H9 (cell line): Measurements from ENCODE around the gene COX8C. TPM values are rescaled to one million over a fixed set of nuclear protein-coding genes. Genes with fewer than 3 reads are reported as not detected.

Source experiments
- DNase-seq: peaks from one replicate; pipeline ENCODE4 v3.0.0-alpha.2; 2017
- H2AFZ ChIP-seq: one replicate; pipeline ENCODE4 v1.6.1; 2013; ENCODE audit warnings: mild to moderate bottlenecking, low read length, control low read depth, moderate library complexity
- H2AK5ac ChIP-seq: 2 replicates; pipeline ENCODE4 v1.6.1; 2013; ENCODE audit warnings: low read length, control low read depth, mixed read lengths; ENCODE audit not compliant: insufficient read length
- H2BK120ac ChIP-seq: one replicate; pipeline ENCODE4 v1.6.1; 2013; ENCODE audit warnings: low read depth, mild to moderate bottlenecking, low read length, control low read depth, inconsistent platforms; ENCODE audit not compliant: poor library complexity, severe bottlenecking
- H2BK12ac ChIP-seq: 2 replicates; pipeline ENCODE4 v1.6.1; 2013; ENCODE audit warnings: low read length, control low read depth, mixed read lengths, low read depth; ENCODE audit not compliant: insufficient read length
- H2BK15ac ChIP-seq: 2 replicates; pipeline ENCODE4 v1.6.1; 2013; ENCODE audit warnings: low read depth, low read length, control low read depth
- H2BK20ac ChIP-seq: one replicate; pipeline ENCODE4 v1.6.1; 2013; ENCODE audit warnings: low read depth, mild to moderate bottlenecking, low read length, control low read depth, inconsistent platforms; ENCODE audit not compliant: poor library complexity, severe bottlenecking
- H2BK5ac ChIP-seq: 2 replicates; pipeline ENCODE4 v1.6.1; 2013; ENCODE audit warnings: low read length, control low read depth, mixed read lengths; ENCODE audit not compliant: insufficient read length
- H3K14ac ChIP-seq: 2 replicates; pipeline ENCODE4 v1.6.1; 2013; ENCODE audit warnings: low read length, control low read depth; ENCODE audit not compliant: insufficient read depth
- H3K18ac ChIP-seq: 2 replicates; pipeline ENCODE4 v1.6.1; 2013; ENCODE audit warnings: low read depth, mild to moderate bottlenecking, mixed read lengths, low read length, control low read depth; ENCODE audit not compliant: insufficient read length
- H3K23ac ChIP-seq: 2 replicates; pipeline ENCODE4 v1.6.1; 2013; ENCODE audit warnings: low read length, control low read depth, mixed read lengths, low read depth; ENCODE audit not compliant: insufficient read length
- H3K23me2 ChIP-seq: 2 replicates; pipeline ENCODE4 v1.6.1; 2013; ENCODE audit warnings: low read depth, mild to moderate bottlenecking, mixed read lengths, low read length, control low read depth; ENCODE audit not compliant: insufficient read length, poor library complexity, severe bottlenecking
- H3K27ac ChIP-seq: 2 replicates; pipeline ENCODE4 v1.5.1; 2013; ENCODE audit warnings: low read length, control low read depth, mixed read lengths, low read depth; ENCODE audit not compliant: insufficient read length
- H3K27me3 ChIP-seq: 2 replicates; pipeline ENCODE4 v1.6.1; 2013; ENCODE audit warnings: low read length, control low read depth, inconsistent platforms; ENCODE audit not compliant: insufficient read depth
- H3K4ac ChIP-seq: 2 replicates; pipeline ENCODE4 v1.6.1; 2013; ENCODE audit warnings: low read depth, mild to moderate bottlenecking, control low read depth, inconsistent platforms, low read length, moderate library complexity
- H3K4me1 ChIP-seq: 2 replicates; pipeline ENCODE4 v1.6.1; 2013; ENCODE audit warnings: low read length, control low read depth, inconsistent platforms; ENCODE audit not compliant: insufficient read depth
- H3K4me2 ChIP-seq: 2 replicates; pipeline ENCODE4 v1.6.1; 2013; ENCODE audit warnings: low read length, control low read depth, mixed read lengths; ENCODE audit not compliant: insufficient read length, insufficient read depth
- H3K56ac ChIP-seq: 2 replicates; pipeline ENCODE4 v1.6.1; 2013; ENCODE audit warnings: low read depth, mild to moderate bottlenecking, mixed read lengths, low read length, control low read depth; ENCODE audit not compliant: insufficient read length
- H3K79me1 ChIP-seq: 2 replicates; pipeline ENCODE4 v1.6.1; 2013; ENCODE audit warnings: low read depth, mild to moderate bottlenecking, moderate library complexity, low read length, control low read depth, inconsistent platforms; ENCODE audit not compliant: insufficient read depth, poor library complexity, severe bottlenecking
- H3K79me2 ChIP-seq: 2 replicates; pipeline ENCODE4 v1.6.1; 2013; ENCODE audit warnings: low read length, control low read depth, inconsistent platforms; ENCODE audit not compliant: insufficient read depth
- H3K9ac ChIP-seq: 2 replicates; pipeline ENCODE4 v1.6.1; 2013; ENCODE audit warnings: low read length, control low read depth, mixed read lengths; ENCODE audit not compliant: insufficient read length; ENCODE audit errors: extremely low read depth
- H3K9me3 ChIP-seq: one replicate; pipeline ENCODE4 v1.6.1; 2013; ENCODE audit warnings: low read depth, low read length, inconsistent platforms; ENCODE audit not compliant: control insufficient read depth
- H3T11ph ChIP-seq: one replicate; pipeline ENCODE4 v1.6.1; 2013; ENCODE audit warnings: mild to moderate bottlenecking, low read length, control low read depth, inconsistent platforms
- H4K20me1 ChIP-seq: one replicate; pipeline ENCODE4 v1.6.1; 2013; ENCODE audit not compliant: control insufficient read depth, insufficient read length, insufficient read depth
- H4K5ac ChIP-seq: 2 replicates; pipeline ENCODE4 v1.6.1; 2013; ENCODE audit warnings: low read depth, mild to moderate bottlenecking, mixed read lengths, low read length, control low read depth; ENCODE audit not compliant: insufficient read length
- H4K8ac ChIP-seq: replicated peaks from 2 replicates; pipeline ENCODE4 v1.6.1; 2013; ENCODE audit warnings: low read length, control low read depth, mixed read lengths, low read depth; ENCODE audit not compliant: insufficient read length
- H4K91ac ChIP-seq: 2 replicates; pipeline ENCODE4 v1.6.1; 2013; ENCODE audit warnings: low read depth, mild to moderate bottlenecking, moderate library complexity, mixed read lengths, low read length, control low read depth; ENCODE audit not compliant: insufficient read length
- H3K27ac Mint-ChIP-seq, 3 experiments: 2 replicates in 2 of 3; 3 replicates in 1 of 3; pipeline ENCODE4 v1.8.0; 2020 to 2021; ENCODE audit warnings: mixed read lengths in 3 of 3, mild to moderate bottlenecking in 1 of 3, moderate library complexity in 1 of 3
- H3K27me3 Mint-ChIP-seq: 2 replicates; pipeline ENCODE4 v1.8.0; 2021; ENCODE audit warnings: low read depth, mild to moderate bottlenecking, moderate library complexity, mixed read lengths
- H3K36me3 Mint-ChIP-seq, 3 experiments: 2 replicates in 2 of 3; 3 replicates in 1 of 3; pipeline ENCODE4 v1.8.0; 2020 to 2021; ENCODE audit warnings: low read depth in 3 of 3, mixed read lengths in 3 of 3; ENCODE audit not compliant: insufficient read depth in 1 of 3
- H3K4me1 Mint-ChIP-seq, 2 experiments: 2 replicates each; pipeline ENCODE4 v1.8.0; 2020; ENCODE audit warnings: mixed read lengths in 2 of 2
- H3K4me3 Mint-ChIP-seq, 2 experiments: 2 replicates in 1 of 2; 3 replicates in 1 of 2; pipeline ENCODE4 v1.8.0; 2020 to 2021; ENCODE audit warnings: mild to moderate bottlenecking in 2 of 2, mixed read lengths in 2 of 2, moderate library complexity in 1 of 2
- H3K9me3 Mint-ChIP-seq, 2 experiments: 2 replicates in 1 of 2; 3 replicates in 1 of 2; pipeline ENCODE4 v1.8.0; 2020; ENCODE audit warnings: mild to moderate bottlenecking in 2 of 2, mixed read lengths in 2 of 2, moderate library complexity in 1 of 2
- WGBS: extraction: QIAGEN DNeasy Blood & Tissue Kit; methylation state at CpG from one replicate; pipeline ENCODE4 v1.1.7; 2013; ENCODE audit warnings: missing lambda C conversion rate, low lambda C conversion rate, mixed read lengths; ENCODE audit not compliant: insufficient read length; ENCODE audit errors: extremely low coverage; 5-methylcytosine and 5-hydroxymethylcytosine counted together
- total RNA-seq: library from RNA; stranded (reverse); gene quantifications from 2 replicates; pipeline ENCODE4 v1.2.1, GENCODE V29; 2021
- TF ChIP-seq, protein P1 (sequence below): fragments of 200-600 bp; sonication (generic); conservative IDR thresholded peaks from 3 replicates; pipeline ENCODE4 v1.8.0; 2021; ENCODE audit warnings: antibody characterized with exemption, mild to moderate bottlenecking

Gene COX8C
- total RNA-seq, 1 experiment from 2014 or later = not detected

DNA sequence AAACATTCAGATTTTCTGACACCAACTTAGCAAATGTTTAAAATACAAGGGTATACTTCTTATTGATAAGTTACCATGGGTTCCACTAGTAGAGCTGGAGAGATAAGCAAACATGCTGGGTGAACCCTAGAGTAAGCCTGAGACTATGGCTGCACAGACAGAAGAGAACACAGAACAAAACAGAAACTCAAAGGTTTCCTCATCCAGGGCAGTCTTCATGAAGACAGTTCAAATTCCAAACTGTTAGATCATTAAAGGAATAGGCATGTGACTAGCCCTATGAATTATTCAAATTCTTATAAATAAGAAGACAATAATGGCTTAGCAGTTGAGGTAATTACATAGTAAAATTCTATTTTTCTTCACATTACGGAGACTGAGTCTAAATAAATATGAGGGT lies 42.2 kb upstream of the COX8C start:
- H3K14ac ChIP-seq = no peak overlapping the region
- peaks cover 2% of the 10 kb centered on the region for H3K79me1 ChIP-seq
- H3K27me3 ChIP-seq = no peaks in the 10 kb centered on the region
- H3K36me3 Mint-ChIP-seq = no peaks in the 10 kb centered on the region; a peak in 1 of 7 replicates
- no peak overlapping the region for H3K27ac ChIP-seq
- no peak overlapping the region for H3K4me3 Mint-ChIP-seq
- no peak overlapping the region for H2BK15ac ChIP-seq
- H3K4ac ChIP-seq = no peak overlapping the region
- H4K5ac ChIP-seq = no peak overlapping the region
- no peaks in the 10 kb centered on the region; the same call in 1 of the 2 replicates for H3K79me2 ChIP-seq
- no peaks in the 10 kb centered on the region for H3K9me3 Mint-ChIP-seq
- no peak overlapping the region for H2BK12ac ChIP-seq
- H3K23me2 ChIP-seq = no peaks in the 10 kb centered on the region
- peak overlapping the region in 1 of 3 experiments; percentile 78; a peak in 2 of 7 replicates for H3K27ac Mint-ChIP-seq
- H3K9ac ChIP-seq = no peak overlapping the region
- no peak overlapping the region for H2AK5ac ChIP-seq
- no CpG with 5 or more reads among the region's 1 CpG for WGBS
- H4K20me1 ChIP-seq = no peaks in the 10 kb centered on the region
- H2AFZ ChIP-seq = no peak overlapping the region
- no peak overlapping the region for H2BK5ac ChIP-seq
- H2BK120ac ChIP-seq = no peak overlapping the region
- no peak overlapping the region for H3K18ac ChIP-seq
- no peak overlapping the region for H3K23ac ChIP-seq
- H3K4me1 ChIP-seq = peaks cover 7% of the 10 kb centered on the region
- no peak overlapping the region for H4K8ac ChIP-seq
- H3K4me1 Mint-ChIP-seq = peaks cover 44 to 46% of the 10 kb centered on the region in 2 experiments
- H4K91ac ChIP-seq = no peak overlapping the region
- no peaks in the 10 kb centered on the region for H3K27me3 Mint-ChIP-seq
- H3K56ac ChIP-seq = no peak overlapping the region
- no peak overlapping the region for H3T11ph ChIP-seq
- no peak overlapping the region for H3K4me2 ChIP-seq
- no peak overlapping the region for H2BK20ac ChIP-seq
- DNase-seq = no peak
- TF ChIP-seq, protein P1, sequence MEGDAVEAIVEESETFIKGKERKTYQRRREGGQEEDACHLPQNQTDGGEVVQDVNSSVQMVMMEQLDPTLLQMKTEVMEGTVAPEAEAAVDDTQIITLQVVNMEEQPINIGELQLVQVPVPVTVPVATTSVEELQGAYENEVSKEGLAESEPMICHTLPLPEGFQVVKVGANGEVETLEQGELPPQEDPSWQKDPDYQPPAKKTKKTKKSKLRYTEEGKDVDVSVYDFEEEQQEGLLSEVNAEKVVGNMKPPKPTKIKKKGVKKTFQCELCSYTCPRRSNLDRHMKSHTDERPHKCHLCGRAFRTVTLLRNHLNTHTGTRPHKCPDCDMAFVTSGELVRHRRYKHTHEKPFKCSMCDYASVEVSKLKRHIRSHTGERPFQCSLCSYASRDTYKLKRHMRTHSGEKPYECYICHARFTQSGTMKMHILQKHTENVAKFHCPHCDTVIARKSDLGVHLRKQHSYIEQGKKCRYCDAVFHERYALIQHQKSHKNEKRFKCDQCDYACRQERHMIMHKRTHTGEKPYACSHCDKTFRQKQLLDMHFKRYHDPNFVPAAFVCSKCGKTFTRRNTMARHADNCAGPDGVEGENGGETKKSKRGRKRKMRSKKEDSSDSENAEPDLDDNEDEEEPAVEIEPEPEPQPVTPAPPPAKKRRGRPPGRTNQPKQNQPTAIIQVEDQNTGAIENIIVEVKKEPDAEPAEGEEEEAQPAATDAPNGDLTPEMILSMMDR = no peak
- no peaks in the 10 kb centered on the region for H3K9me3 ChIP-seq
